H9 (cell line): ENCODE data around the gene CALY. TPM values are rescaled to one million over a fixed set of nuclear protein-coding genes. Genes with fewer than 3 reads are reported as not detected.

Experiments
- DNase-seq: peaks from one replicate; pipeline ENCODE4 v3.0.0-alpha.2; 2017
- H2AFZ ChIP-seq: one replicate; pipeline ENCODE4 v1.6.1; 2013; ENCODE audit warnings: mild to moderate bottlenecking, low read length, control low read depth, moderate library complexity
- H2AK5ac ChIP-seq: 2 replicates; pipeline ENCODE4 v1.6.1; 2013; ENCODE audit warnings: low read length, control low read depth, mixed read lengths; ENCODE audit not compliant: insufficient read length
- H2BK120ac ChIP-seq: one replicate; pipeline ENCODE4 v1.6.1; 2013; ENCODE audit warnings: low read depth, mild to moderate bottlenecking, low read length, control low read depth, inconsistent platforms; ENCODE audit not compliant: poor library complexity, severe bottlenecking
- H2BK12ac ChIP-seq: 2 replicates; pipeline ENCODE4 v1.6.1; 2013; ENCODE audit warnings: low read length, control low read depth, mixed read lengths, low read depth; ENCODE audit not compliant: insufficient read length
- H2BK15ac ChIP-seq: 2 replicates; pipeline ENCODE4 v1.6.1; 2013; ENCODE audit warnings: low read depth, low read length, control low read depth
- H2BK20ac ChIP-seq: one replicate; pipeline ENCODE4 v1.6.1; 2013; ENCODE audit warnings: low read depth, mild to moderate bottlenecking, low read length, control low read depth, inconsistent platforms; ENCODE audit not compliant: poor library complexity, severe bottlenecking
- H2BK5ac ChIP-seq: 2 replicates; pipeline ENCODE4 v1.6.1; 2013; ENCODE audit warnings: low read length, control low read depth, mixed read lengths; ENCODE audit not compliant: insufficient read length
- H3K14ac ChIP-seq: 2 replicates; pipeline ENCODE4 v1.6.1; 2013; ENCODE audit warnings: low read length, control low read depth; ENCODE audit not compliant: insufficient read depth
- H3K18ac ChIP-seq: 2 replicates; pipeline ENCODE4 v1.6.1; 2013; ENCODE audit warnings: low read depth, mild to moderate bottlenecking, mixed read lengths, low read length, control low read depth; ENCODE audit not compliant: insufficient read length
- H3K23ac ChIP-seq: 2 replicates; pipeline ENCODE4 v1.6.1; 2013; ENCODE audit warnings: low read length, control low read depth, mixed read lengths, low read depth; ENCODE audit not compliant: insufficient read length
- H3K23me2 ChIP-seq: 2 replicates; pipeline ENCODE4 v1.6.1; 2013; ENCODE audit warnings: low read depth, mild to moderate bottlenecking, mixed read lengths, low read length, control low read depth; ENCODE audit not compliant: insufficient read length, poor library complexity, severe bottlenecking
- H3K27ac ChIP-seq: 2 replicates; pipeline ENCODE4 v1.5.1; 2013; ENCODE audit warnings: low read length, control low read depth, mixed read lengths, low read depth; ENCODE audit not compliant: insufficient read length
- H3K27me3 ChIP-seq: 2 replicates; pipeline ENCODE4 v1.6.1; 2013; ENCODE audit warnings: low read length, control low read depth, inconsistent platforms; ENCODE audit not compliant: insufficient read depth
- H3K4ac ChIP-seq: 2 replicates; pipeline ENCODE4 v1.6.1; 2013; ENCODE audit warnings: low read depth, mild to moderate bottlenecking, control low read depth, inconsistent platforms, low read length, moderate library complexity
- H3K4me1 ChIP-seq: 2 replicates; pipeline ENCODE4 v1.6.1; 2013; ENCODE audit warnings: low read length, control low read depth, inconsistent platforms; ENCODE audit not compliant: insufficient read depth
- H3K4me2 ChIP-seq: 2 replicates; pipeline ENCODE4 v1.6.1; 2013; ENCODE audit warnings: low read length, control low read depth, mixed read lengths; ENCODE audit not compliant: insufficient read length, insufficient read depth
- H3K56ac ChIP-seq: 2 replicates; pipeline ENCODE4 v1.6.1; 2013; ENCODE audit warnings: low read depth, mild to moderate bottlenecking, mixed read lengths, low read length, control low read depth; ENCODE audit not compliant: insufficient read length
- H3K79me1 ChIP-seq: 2 replicates; pipeline ENCODE4 v1.6.1; 2013; ENCODE audit warnings: low read depth, mild to moderate bottlenecking, moderate library complexity, low read length, control low read depth, inconsistent platforms; ENCODE audit not compliant: insufficient read depth, poor library complexity, severe bottlenecking
- H3K79me2 ChIP-seq: 2 replicates; pipeline ENCODE4 v1.6.1; 2013; ENCODE audit warnings: low read length, control low read depth, inconsistent platforms; ENCODE audit not compliant: insufficient read depth
- H3K9ac ChIP-seq: 2 replicates; pipeline ENCODE4 v1.6.1; 2013; ENCODE audit warnings: low read length, control low read depth, mixed read lengths; ENCODE audit not compliant: insufficient read length; ENCODE audit errors: extremely low read depth
- H3K9me3 ChIP-seq: one replicate; pipeline ENCODE4 v1.6.1; 2013; ENCODE audit warnings: low read depth, low read length, inconsistent platforms; ENCODE audit not compliant: control insufficient read depth
- H3T11ph ChIP-seq: one replicate; pipeline ENCODE4 v1.6.1; 2013; ENCODE audit warnings: mild to moderate bottlenecking, low read length, control low read depth, inconsistent platforms
- H4K20me1 ChIP-seq: one replicate; pipeline ENCODE4 v1.6.1; 2013; ENCODE audit not compliant: control insufficient read depth, insufficient read length, insufficient read depth
- H4K5ac ChIP-seq: 2 replicates; pipeline ENCODE4 v1.6.1; 2013; ENCODE audit warnings: low read depth, mild to moderate bottlenecking, mixed read lengths, low read length, control low read depth; ENCODE audit not compliant: insufficient read length
- H4K8ac ChIP-seq: replicated peaks from 2 replicates; pipeline ENCODE4 v1.6.1; 2013; ENCODE audit warnings: low read length, control low read depth, mixed read lengths, low read depth; ENCODE audit not compliant: insufficient read length
- H4K91ac ChIP-seq: 2 replicates; pipeline ENCODE4 v1.6.1; 2013; ENCODE audit warnings: low read depth, mild to moderate bottlenecking, moderate library complexity, mixed read lengths, low read length, control low read depth; ENCODE audit not compliant: insufficient read length
- H3K27ac Mint-ChIP-seq, 3 experiments: 2 replicates in 2 of 3; 3 replicates in 1 of 3; pipeline ENCODE4 v1.8.0; 2020 to 2021; ENCODE audit warnings: mixed read lengths in 3 of 3, mild to moderate bottlenecking in 1 of 3, moderate library complexity in 1 of 3
- H3K27me3 Mint-ChIP-seq: 2 replicates; pipeline ENCODE4 v1.8.0; 2021; ENCODE audit warnings: low read depth, mild to moderate bottlenecking, moderate library complexity, mixed read lengths
- H3K36me3 Mint-ChIP-seq, 3 experiments: 2 replicates in 2 of 3; 3 replicates in 1 of 3; pipeline ENCODE4 v1.8.0; 2020 to 2021; ENCODE audit warnings: low read depth in 3 of 3, mixed read lengths in 3 of 3; ENCODE audit not compliant: insufficient read depth in 1 of 3
- H3K4me1 Mint-ChIP-seq, 2 experiments: 2 replicates each; pipeline ENCODE4 v1.8.0; 2020; ENCODE audit warnings: mixed read lengths in 2 of 2
- H3K4me3 Mint-ChIP-seq, 2 experiments: 2 replicates in 1 of 2; 3 replicates in 1 of 2; pipeline ENCODE4 v1.8.0; 2020 to 2021; ENCODE audit warnings: mild to moderate bottlenecking in 2 of 2, mixed read lengths in 2 of 2, moderate library complexity in 1 of 2
- H3K9me3 Mint-ChIP-seq, 2 experiments: 2 replicates in 1 of 2; 3 replicates in 1 of 2; pipeline ENCODE4 v1.8.0; 2020; ENCODE audit warnings: mild to moderate bottlenecking in 2 of 2, mixed read lengths in 2 of 2, moderate library complexity in 1 of 2
- CTCF ChIP-seq: fragments of 200-600 bp; sonication (generic); conservative IDR thresholded peaks from 3 replicates; pipeline ENCODE4 v1.8.0; 2021; ENCODE audit warnings: antibody characterized with exemption, mild to moderate bottlenecking
- WGBS: extraction: QIAGEN DNeasy Blood & Tissue Kit; methylation state at CpG from one replicate; pipeline ENCODE4 v1.1.7; 2013; ENCODE audit warnings: missing lambda C conversion rate, low lambda C conversion rate, mixed read lengths; ENCODE audit not compliant: insufficient read length; ENCODE audit errors: extremely low coverage; 5-methylcytosine and 5-hydroxymethylcytosine counted together
- total RNA-seq: library from RNA; stranded (reverse); gene quantifications from 2 replicates; pipeline ENCODE4 v1.2.1, GENCODE V29; 2021

The CALY gene
- total RNA-seq, 1 experiment from 2014 or later: 2.9 TPM

GRCh38 chr10:133332936-133333699, 3.6 kb downstream of the CALY start:
- Histone ChIP-seq H2AK5ac (no peak overlapping the region), H4K8ac (no peak overlapping the region), H3K23ac (no peak overlapping the region), H2BK20ac (no peak overlapping the region), H4K91ac (no peak overlapping the region), H3K14ac (no peak overlapping the region), H3T11ph (no peak overlapping the region), H2BK5ac (no peak overlapping the region), H3K56ac (no peak overlapping the region), H2BK15ac (no peak overlapping the region), H3K23me2 (peaks cover 17% of the 10 kb centered on the region), H3K9me3 (no peaks in the 10 kb centered on the region), H4K20me1 (no peaks in the 10 kb centered on the region), H2BK120ac (no peak overlapping the region), H3K79me2 (no peaks in the 10 kb centered on the region), H3K18ac (no peak overlapping the region), H3K9ac (no peak overlapping the region), H3K4me1 (no peaks in the 10 kb centered on the region), H3K4ac (no peak overlapping the region), H3K79me1 (no peaks in the 10 kb centered on the region), H3K4me2 (no peak overlapping the region), H4K5ac (no peak overlapping the region), H2AFZ (no peak overlapping the region), H3K27ac (no peak overlapping the region), H3K27me3 (peaks cover 48% of the 10 kb centered on the region), H2BK12ac (no peak overlapping the region)
- WGBS: no CpG with 5 or more reads among the region's 30 CpGs
- DNase-seq: no peak
- H3K36me3 Mint-ChIP-seq: no peaks in the 10 kb centered on the region
- peaks cover 6 to 11% of the 10 kb centered on the region in 2 experiments for H3K4me1 Mint-ChIP-seq
- H3K27ac Mint-ChIP-seq: no peak overlapping the region
- peaks cover 71% of the 10 kb centered on the region for H3K27me3 Mint-ChIP-seq
- H3K4me3 Mint-ChIP-seq: no peak overlapping the region
- H3K9me3 Mint-ChIP-seq: peaks cover 13% of the 10 kb centered on the region in 2 experiments
- TF ChIP-seq CTCF: no peak
